Forelimb muscle (tissue), 1 donor: Measurements from ENCODE around the gene COPS9. TPM values are rescaled to one million over a fixed set of nuclear protein-coding genes. Genes with fewer than 3 reads are reported as not detected.

Experiments
- DNase-seq: peaks from one replicate; pipeline ENCODE4 v3.0.0-alpha.2; 2013; ENCODE audit warnings: low read depth
- polyA plus RNA-seq: library from polyadenylated mRNA; unstranded; fragments of 120-200 nt; gene quantifications from one replicate; pipeline ENCODE4 v1.2.1, GENCODE V29; 2013; ENCODE audit not compliant: insufficient read length

Gene COPS9
- polyA plus RNA-seq, 1 donor = 83.8 TPM

- no peak for DNase-seq
Measured at GRCh38 chr2:240114233-240114632, 21.9 kb downstream of the COPS9 start.

- DNase-seq = no peak
Measured at GRCh38 chr2:240112914-240113690, 23.0 kb downstream of the COPS9 start.

GRCh38 chr2:240111253-240111652 lies 24.9 kb downstream of the COPS9 start:
- DNase-seq = no peak

GRCh38 chr2:240109386-240109785 lies 26.7 kb downstream of the COPS9 start:
- DNase-seq = no peak

- DNase-seq = no peak
Measured at GRCh38 chr2:240107477-240107796, 28.7 kb downstream of the COPS9 start.

GRCh38 chr2:240106765-240107476 lies 29.2 kb downstream of the COPS9 start:
- no peak for DNase-seq

GRCh38 chr2:240105982-240106381 lies 30.1 kb downstream of the COPS9 start:
- DNase-seq = no peak

- DNase-seq = no peak
Measured at GRCh38 chr2:240103136-240103535, 33.0 kb downstream of the COPS9 start.

- no peak for DNase-seq
Measured at GRCh38 chr2:240098349-240098748, 37.8 kb downstream of the COPS9 start.

- no peak for DNase-seq
Measured at GRCh38 chr2:240095556-240096523, 40.3 kb downstream of the COPS9 start.

GRCh38 chr2:240089306-240089705 lies 46.8 kb downstream of the COPS9 start:
- no peak for DNase-seq

GRCh38 chr2:240086563-240086962 lies 49.5 kb downstream of the COPS9 start:
- DNase-seq = no peak

Other genes starting within 250 kb of the COPS9 start
- 103 TPM for gene NDUFA10, start 111.0 kb downstream of the COPS9 start, polyA plus RNA-seq
- not detected for gene OR6B2, start 105.9 kb downstream of the COPS9 start, polyA plus RNA-seq
- not detected for gene OR6B3, start 82.8 kb downstream of the COPS9 start, polyA plus RNA-seq
- not detected for gene OTOS, start 4.4 kb upstream of the COPS9 start, polyA plus RNA-seq